Raji (cell line): ENCODE measurements around the gene KCNMB4.

Source experiments
- POLR2A ChIP-seq: IDR thresholded peaks from 2 replicates; pipeline ENCODE4 v1.6.1; 2011; ENCODE audit warnings: low read depth, low read length, control low read depth; ENCODE audit not compliant: insufficient read depth

KCNMB4 gene

GRCh38 chr12:70449753-70450341 lies 83.8 kb downstream of the KCNMB4 start:
- TF ChIP-seq POLR2A = no peak

- TF ChIP-seq POLR2A = no peak
Observed at GRCh38 chr12:70451528-70451927, 85.4 kb downstream of the KCNMB4 start.

GRCh38 chr12:70456953-70457352 lies 90.9 kb downstream of the KCNMB4 start:
- no peak for TF ChIP-seq POLR2A

GRCh38 chr12:70459786-70460185 lies 93.7 kb downstream of the KCNMB4 start:
- TF ChIP-seq POLR2A = no peak

- no peak for TF ChIP-seq POLR2A
Observed at GRCh38 chr12:70463997-70464396, 97.9 kb downstream of the KCNMB4 start.

- TF ChIP-seq POLR2A = no peak
Observed at GRCh38 chr12:70466753-70467152, 100.7 kb downstream of the KCNMB4 start.

GRCh38 chr12:70467476-70467875 lies 101.4 kb downstream of the KCNMB4 start:
- no peak for TF ChIP-seq POLR2A

- no peak for TF ChIP-seq POLR2A
Observed at GRCh38 chr12:70467918-70468733, 102.0 kb downstream of the KCNMB4 start.

GRCh38 chr12:70468741-70469140 lies 102.7 kb downstream of the KCNMB4 start:
- TF ChIP-seq POLR2A = no peak

GRCh38 chr12:70469221-70469820 lies 103.2 kb downstream of the KCNMB4 start:
- no peak for TF ChIP-seq POLR2A

- no peak for TF ChIP-seq POLR2A
Observed at GRCh38 chr12:70482764-70483163, 116.7 kb downstream of the KCNMB4 start.
